Measurements from ENCODE around the gene GLDC. TPM values are rescaled to one million over a fixed set of nuclear protein-coding genes. Genes with fewer than 3 reads are reported as not detected.

GLDC gene
- total and polyA plus RNA-seq, 4 experiments from 2014 or later: 0.20 TPM; not detected in 3

DNA sequence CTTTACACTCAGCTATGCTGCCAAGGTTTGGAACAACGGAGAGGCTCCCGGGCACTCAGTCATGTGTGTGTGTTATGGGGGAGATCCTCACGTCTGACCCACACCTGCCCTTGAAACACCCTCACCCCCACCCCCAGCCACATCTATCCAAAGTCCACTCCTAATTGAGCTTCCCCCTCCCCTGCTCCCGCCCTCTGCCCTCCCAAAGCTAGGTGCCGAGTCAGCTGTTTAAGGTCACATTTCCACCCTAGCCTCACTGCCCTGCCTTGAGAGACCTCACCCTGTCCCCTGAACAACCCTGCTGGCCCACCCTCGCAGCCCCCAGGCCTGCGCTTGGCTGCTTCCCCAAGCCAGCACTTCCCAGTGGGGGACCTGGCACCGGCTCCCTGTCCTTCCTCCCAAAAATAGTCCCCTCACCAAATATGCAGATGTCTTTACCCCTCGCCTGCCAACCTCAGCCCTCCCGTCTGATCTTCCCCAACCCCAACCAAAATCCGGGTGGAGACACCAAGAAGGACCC, 36.0 kb downstream of the GLDC start:
- Histone ChIP-seq H3K9me3 (ENCODE audit: control insufficient read depth in 1 of 2, low read length in 2 of 2) (no peaks in the 10 kb centered on the region), H3K4me3 (ENCODE audit: low read length in 2 of 2) (no peak overlapping the region), H3K27me3 (ENCODE audit: insufficient read depth, low read length) (no peaks in the 10 kb centered on the region), H3K27ac (ENCODE audit: low read depth, low read length) (no peak overlapping the region), H3K4me1 (ENCODE audit: insufficient read depth, low read length) (peaks cover 5% of the 10 kb centered on the region), H3K36me3 (ENCODE audit: insufficient read depth, low read length) (no peaks in the 10 kb centered on the region)
- intact Hi-C loops (cut with micrococcal nuclease): no loop called here
- Mint-ChIP-seq H3K27me3 (no peaks in the 10 kb centered on the region), H3K4me1 (peaks cover 3 to 9% (median 6%) of the 10 kb centered on the region in 4 donors), H3K36me3 (no peaks in the 10 kb centered on the region), H3K4me3 (no peak overlapping the region), H3K27ac (no peak overlapping the region), H3K9me3 (no peaks in the 10 kb centered on the region)
- CTCF ChIA-PET (ENCODE audit: partially characterized antibody): no interaction called here
- POLR2A ChIA-PET (ENCODE audit: partially characterized antibody): no interaction called here
- DNase-seq: no peak

DNA sequence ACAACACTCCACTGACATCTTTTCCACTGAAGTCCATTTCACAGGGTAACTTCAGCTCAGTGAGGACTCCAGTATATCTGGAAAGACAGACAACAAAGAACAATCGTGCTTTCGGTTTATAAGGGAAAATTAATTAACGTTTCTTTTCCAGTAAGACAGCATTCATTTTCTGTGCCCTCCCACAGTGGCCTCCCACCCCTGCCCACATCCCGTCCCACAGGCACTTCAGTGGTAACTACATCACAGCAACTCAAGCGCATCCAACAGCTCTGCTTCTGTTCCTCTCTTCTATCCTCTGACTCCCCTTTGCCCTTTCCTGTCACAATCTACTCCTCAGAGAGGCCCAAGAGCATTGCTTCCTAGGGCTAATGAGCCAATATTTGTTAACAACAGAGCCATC, 40.3 kb downstream of the GLDC start:
- Histone ChIP-seq H3K27me3 (ENCODE audit: insufficient read depth, low read length) (no peaks in the 10 kb centered on the region), H3K4me1 (ENCODE audit: insufficient read depth, low read length) (peaks cover 5% of the 10 kb centered on the region), H3K9me3 (ENCODE audit: control insufficient read depth in 1 of 2, low read length in 2 of 2) (no peaks in the 10 kb centered on the region), H3K4me3 (ENCODE audit: low read length in 2 of 2) (no peak overlapping the region), H3K27ac (ENCODE audit: low read depth, low read length) (no peak overlapping the region), H3K36me3 (ENCODE audit: insufficient read depth, low read length) (no peaks in the 10 kb centered on the region)
- H3K27ac Mint-ChIP-seq: peak overlapping the region in 1 of 7 donors; percentile 77
- no peak for DNase-seq
- no peaks in the 10 kb centered on the region for H3K9me3 Mint-ChIP-seq
- H3K4me3 Mint-ChIP-seq: no peak overlapping the region
- H3K27me3 Mint-ChIP-seq: no peaks in the 10 kb centered on the region
- intact Hi-C loops (cut with micrococcal nuclease): no loop called here
- ChIA-PET CTCF (ENCODE audit: partially characterized antibody) (interaction anchor here (1.1 kb wide), 1 partner anchor 14 kb away, joined by 3 read pairs; no protein-coding TSS in a partner anchor), POLR2A (ENCODE audit: partially characterized antibody) (no interaction called here)
- H3K4me1 Mint-ChIP-seq: peaks cover 3 to 11% (median 6%) of the 10 kb centered on the region in 4 donors
- H3K36me3 Mint-ChIP-seq: no peaks in the 10 kb centered on the region

DNA sequence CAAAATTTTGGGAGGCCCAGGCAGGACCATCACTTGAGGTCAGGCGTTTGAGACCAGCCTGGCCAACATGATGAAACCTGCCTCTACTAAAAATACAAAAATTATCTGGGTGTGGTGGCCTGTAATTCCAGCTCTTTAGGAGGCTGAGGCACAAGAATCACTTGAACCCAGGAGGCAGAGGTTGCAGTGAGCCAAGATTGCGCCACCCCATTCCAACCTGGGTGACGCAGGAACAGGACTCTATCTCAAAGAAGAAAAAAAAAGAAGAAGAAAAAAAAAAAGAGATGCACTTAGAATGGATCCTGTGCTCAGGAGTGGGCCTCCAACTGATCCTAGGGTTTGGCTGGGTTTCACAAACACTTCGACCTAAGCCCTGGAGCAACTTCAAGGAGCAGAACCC, 45.1 kb downstream of the GLDC start:
- H3K4me3 ChIP-seq (ENCODE audit: low read length in 2 of 2): no peak overlapping the region
- ChIA-PET CTCF (ENCODE audit: partially characterized antibody) (interaction anchor here (0.8 to 2.2 kb wide), 2 partner anchors 13 to 63 kb away, joined by 3 to 9 read pairs; no protein-coding TSS in a partner anchor), POLR2A (ENCODE audit: partially characterized antibody) (interaction anchor here (0.6 kb wide), 1 partner anchor 178 kb away, joined by 3 read pairs; no protein-coding TSS in a partner anchor)
- no peaks in the 10 kb centered on the region for H3K9me3 Mint-ChIP-seq
- no peaks in the 10 kb centered on the region for H3K36me3 ChIP-seq (ENCODE audit: insufficient read depth, low read length)
- H3K4me1 ChIP-seq (ENCODE audit: insufficient read depth, low read length): peaks cover 5% of the 10 kb centered on the region
- no peaks in the 10 kb centered on the region for H3K36me3 Mint-ChIP-seq
- H3K27me3 ChIP-seq (ENCODE audit: insufficient read depth, low read length): no peaks in the 10 kb centered on the region
- H3K27ac Mint-ChIP-seq: no peak overlapping the region
- H3K9me3 ChIP-seq (ENCODE audit: control insufficient read depth in 1 of 2, low read length in 2 of 2): no peaks in the 10 kb centered on the region
- peaks cover 3 to 9% (median 6%) of the 10 kb centered on the region in 4 donors for H3K4me1 Mint-ChIP-seq
- no peak for DNase-seq
- H3K27ac ChIP-seq (ENCODE audit: low read depth, low read length): no peak overlapping the region
- intact Hi-C loops (cut with micrococcal nuclease): no loop called here
- no peak overlapping the region for H3K4me3 Mint-ChIP-seq
- no peaks in the 10 kb centered on the region for H3K27me3 Mint-ChIP-seq

DNA sequence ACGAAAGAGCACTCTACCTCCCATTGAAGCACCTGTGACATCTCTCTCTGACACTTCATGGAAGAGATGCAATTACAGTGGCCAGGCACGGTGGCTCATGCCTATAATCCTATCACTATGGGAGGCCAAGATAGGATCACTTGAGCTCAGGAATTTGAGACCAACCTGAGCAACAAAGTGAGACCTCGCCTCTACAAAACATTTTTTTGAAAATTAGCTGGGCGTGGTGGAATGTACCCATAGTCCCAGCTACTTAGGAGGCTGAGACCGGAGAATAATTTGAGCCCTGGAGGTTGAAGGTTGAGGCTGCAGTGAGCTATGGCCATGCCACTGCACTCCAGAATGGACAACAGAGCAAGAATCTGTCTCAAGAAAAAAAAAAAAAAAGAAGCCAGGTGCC, 45.5 kb downstream of the GLDC start:
- Histone ChIP-seq H3K4me1 (ENCODE audit: insufficient read depth, low read length) (peaks cover 1% of the 10 kb centered on the region), H3K4me3 (ENCODE audit: low read length in 2 of 2) (no peak overlapping the region), H3K27ac (ENCODE audit: low read depth, low read length) (no peak overlapping the region), H3K36me3 (ENCODE audit: insufficient read depth, low read length) (no peaks in the 10 kb centered on the region), H3K9me3 (ENCODE audit: control insufficient read depth in 1 of 2, low read length in 2 of 2) (no peaks in the 10 kb centered on the region), H3K27me3 (ENCODE audit: insufficient read depth, low read length) (no peaks in the 10 kb centered on the region)
- Mint-ChIP-seq H3K27ac (no peak overlapping the region), H3K4me3 (no peak overlapping the region), H3K4me1 (peaks cover 0 to 5% (median 2%) of the 10 kb centered on the region in 4 donors), H3K9me3 (no peaks in the 10 kb centered on the region), H3K27me3 (no peaks in the 10 kb centered on the region), H3K36me3 (no peaks in the 10 kb centered on the region)
- POLR2A ChIA-PET (ENCODE audit: partially characterized antibody): interaction anchor here (0.6 kb wide), 1 partner anchor 178 kb away, joined by 3 read pairs; no protein-coding TSS in a partner anchor
- CTCF ChIA-PET (ENCODE audit: partially characterized antibody): interaction anchor here (0.7 to 2.2 kb wide), 4 partner anchors 8 to 64 kb away, joined by 3 to 9 read pairs (median 3); no protein-coding TSS in a partner anchor
- intact Hi-C loops (cut with micrococcal nuclease): no loop called here
- no peak for DNase-seq

DNA sequence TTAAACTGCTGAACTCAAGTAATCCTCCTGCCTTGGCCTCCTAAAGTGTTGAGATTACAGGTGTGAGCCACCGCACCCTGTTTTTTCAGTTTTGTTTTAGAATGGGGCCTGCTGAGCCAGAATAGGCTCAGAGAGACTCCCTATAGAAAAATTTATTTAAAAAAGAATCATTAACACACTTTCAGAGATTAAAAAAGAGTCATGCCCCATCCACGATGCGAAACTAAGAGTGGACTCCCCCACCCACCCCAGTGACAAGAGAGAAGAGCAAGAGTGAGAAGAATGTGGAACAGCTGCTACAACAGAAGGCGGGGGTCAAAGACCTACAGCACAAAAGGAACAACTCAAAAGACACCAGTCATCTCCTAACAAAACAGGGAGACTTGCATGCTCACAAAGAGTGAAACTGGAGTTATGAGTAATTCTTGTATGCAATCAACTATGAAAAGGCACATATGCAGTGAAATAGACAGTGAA, 47.2 kb downstream of the GLDC start:
- no peaks in the 10 kb centered on the region for H3K36me3 ChIP-seq (ENCODE audit: insufficient read depth, low read length)
- Mint-ChIP-seq H3K27me3 (no peaks in the 10 kb centered on the region), H3K4me1 (peaks cover 0 to 2% (median 0%) of the 10 kb centered on the region in 4 donors), H3K9me3 (no peaks in the 10 kb centered on the region), H3K27ac (no peak overlapping the region), H3K36me3 (no peaks in the 10 kb centered on the region), H3K4me3 (no peak overlapping the region)
- no peaks in the 10 kb centered on the region for H3K9me3 ChIP-seq (ENCODE audit: control insufficient read depth in 1 of 2, low read length in 2 of 2)
- intact Hi-C loops (cut with micrococcal nuclease): no loop called here
- no peak overlapping the region for H3K27ac ChIP-seq (ENCODE audit: low read depth, low read length)
- no peak overlapping the region for H3K4me3 ChIP-seq (ENCODE audit: low read length in 2 of 2)
- CTCF ChIA-PET (ENCODE audit: partially characterized antibody): no interaction called here
- H3K27me3 ChIP-seq (ENCODE audit: insufficient read depth, low read length): no peaks in the 10 kb centered on the region
- DNase-seq: no peak
- H3K4me1 ChIP-seq (ENCODE audit: insufficient read depth, low read length): no peaks in the 10 kb centered on the region
- POLR2A ChIA-PET (ENCODE audit: partially characterized antibody): no interaction called here

DNA sequence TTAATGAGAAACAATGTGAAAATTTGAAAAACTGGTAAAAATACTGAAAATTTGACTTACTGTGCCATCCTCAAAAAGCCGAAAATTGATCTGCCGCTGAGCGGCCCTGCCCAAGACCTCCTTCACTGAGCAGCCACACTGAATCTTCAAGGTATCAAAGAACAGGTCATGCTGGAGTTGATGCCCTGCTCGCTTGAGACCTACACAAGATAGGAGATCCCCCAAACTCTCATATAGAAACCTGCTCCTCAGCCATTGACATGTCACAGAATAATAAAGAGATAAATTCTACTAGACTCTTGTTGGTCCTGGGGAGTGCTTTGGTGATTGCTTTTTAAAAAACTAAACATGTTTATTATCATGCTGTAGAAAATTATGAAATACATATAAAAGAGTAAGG, 52.7 kb downstream of the GLDC start:
- POLR2A ChIA-PET (ENCODE audit: partially characterized antibody): no interaction called here
- intact Hi-C loops (cut with micrococcal nuclease): no loop called here

DNA sequence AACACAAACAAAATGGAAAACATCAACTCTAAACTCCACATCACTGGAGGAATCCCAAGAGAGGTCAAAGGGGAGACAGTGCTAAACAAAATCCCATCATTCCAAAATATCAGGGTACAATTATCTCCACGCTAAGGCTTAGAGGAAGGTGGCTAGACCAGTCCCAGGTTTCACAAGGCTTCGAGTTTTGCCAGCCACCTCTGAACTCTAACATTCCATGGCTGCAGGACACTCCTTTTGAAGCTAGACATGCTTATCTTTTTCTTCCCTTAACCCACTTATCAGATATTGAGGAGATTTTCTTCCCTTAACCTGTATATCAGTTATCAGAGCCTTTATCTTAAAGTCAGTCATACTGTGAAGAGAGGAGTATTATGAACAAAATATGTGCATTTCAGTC, 53.3 kb downstream of the GLDC start:
- CTCF ChIA-PET (ENCODE audit: partially characterized antibody): interaction anchor here (0.9 to 1.4 kb wide), 2 partner anchors 8 to 12 kb away, joined by 3 read pairs; no protein-coding TSS in a partner anchor
- H3K9me3 ChIP-seq (ENCODE audit: control insufficient read depth in 1 of 2, low read length in 2 of 2): no peaks in the 10 kb centered on the region
- no peak overlapping the region for H3K27ac Mint-ChIP-seq
- POLR2A ChIA-PET (ENCODE audit: partially characterized antibody): no interaction called here
- DNase-seq: no peak
- H3K4me3 Mint-ChIP-seq: no peak overlapping the region
- H3K4me1 ChIP-seq (ENCODE audit: insufficient read depth, low read length): no peaks in the 10 kb centered on the region
- H3K27ac ChIP-seq (ENCODE audit: low read depth, low read length): no peak overlapping the region
- H3K27me3 Mint-ChIP-seq: no peaks in the 10 kb centered on the region
- no peaks in the 10 kb centered on the region for H3K36me3 Mint-ChIP-seq
- H3K4me3 ChIP-seq (ENCODE audit: low read length in 2 of 2): no peak overlapping the region
- intact Hi-C loops (cut with micrococcal nuclease): no loop called here
- H3K27me3 ChIP-seq (ENCODE audit: insufficient read depth, low read length): no peaks in the 10 kb centered on the region
- peaks cover 0 to 2% (median 0%) of the 10 kb centered on the region in 4 donors for H3K4me1 Mint-ChIP-seq
- no peaks in the 10 kb centered on the region for H3K36me3 ChIP-seq (ENCODE audit: insufficient read depth, low read length)
- H3K9me3 Mint-ChIP-seq: no peaks in the 10 kb centered on the region

More for the DNA sequence above, 52.7 kb downstream of the GLDC start:
- H3K9me3 ChIP-seq (ENCODE audit: control insufficient read depth in 1 of 2, low read length in 2 of 2): no peaks in the 10 kb centered on the region
- no peaks in the 10 kb centered on the region for H3K4me1 ChIP-seq (ENCODE audit: insufficient read depth, low read length)
- no peak overlapping the region for H3K27ac ChIP-seq (ENCODE audit: low read depth, low read length)
- Mint-ChIP-seq H3K9me3 (no peaks in the 10 kb centered on the region), H3K27me3 (no peaks in the 10 kb centered on the region), H3K4me1 (peaks cover 0 to 2% (median 0%) of the 10 kb centered on the region in 4 donors), H3K27ac (no peak overlapping the region), H3K36me3 (no peaks in the 10 kb centered on the region), H3K4me3 (no peak overlapping the region)
- H3K4me3 ChIP-seq (ENCODE audit: low read length in 2 of 2): no peak overlapping the region
- H3K27me3 ChIP-seq (ENCODE audit: insufficient read depth, low read length): no peaks in the 10 kb centered on the region
- CTCF ChIA-PET (ENCODE audit: partially characterized antibody): interaction anchor here (0.8 kb wide), 1 partner anchor 8 kb away, joined by 3 read pairs; no protein-coding TSS in a partner anchor
- no peak for DNase-seq
- H3K36me3 ChIP-seq (ENCODE audit: insufficient read depth, low read length): no peaks in the 10 kb centered on the region

Data from CD4-positive, alpha-beta memory T cell (primary cell).